ENCODE data around the gene FNIP2.

FNIP2 gene

GRCh38 chr4:158726633-158727032 is 42.2 kb upstream of the FNIP2 start (continued):
- no peak for TF ChIP-seq PRDM10 (tag by site-specific recombination; IDR thresholded peaks at IDR 0.05)
- no peak for TF ChIP-seq BCL11B (tag by site-specific recombination; IDR thresholded peaks at IDR 0.05; ENCODE audit: low read depth)
- no peak for TF ChIP-seq ZNF629 (tag by site-specific recombination; IDR thresholded peaks at IDR 0.05)
- TF ChIP-seq SP2 (tag by site-specific recombination; IDR thresholded peaks at IDR 0.05): no peak
- TF ChIP-seq, protein P1, sequence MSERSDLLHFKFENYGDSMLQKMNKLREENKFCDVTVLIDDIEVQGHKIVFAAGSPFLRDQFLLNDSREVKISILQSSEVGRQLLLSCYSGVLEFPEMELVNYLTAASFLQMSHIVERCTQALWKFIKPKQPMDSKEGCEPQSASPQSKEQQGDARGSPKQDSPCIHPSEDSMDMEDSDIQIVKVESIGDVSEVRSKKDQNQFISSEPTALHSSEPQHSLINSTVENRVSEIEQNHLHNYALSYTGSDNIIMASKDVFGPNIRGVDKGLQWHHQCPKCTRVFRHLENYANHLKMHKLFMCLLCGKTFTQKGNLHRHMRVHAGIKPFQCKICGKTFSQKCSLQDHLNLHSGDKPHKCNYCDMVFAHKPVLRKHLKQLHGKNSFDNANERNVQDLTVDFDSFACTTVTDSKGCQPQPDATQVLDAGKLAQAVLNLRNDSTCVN (tag by site-specific recombination; optimal IDR thresholded peaks at IDR 0.05): no peak
- no peak for TF ChIP-seq ZNF473 (tag by site-specific recombination; IDR thresholded peaks at IDR 0.05)
- TF ChIP-seq ZNF24 (tag by site-specific recombination; IDR thresholded peaks at IDR 0.05): no peak
- TF ChIP-seq, protein P2, sequence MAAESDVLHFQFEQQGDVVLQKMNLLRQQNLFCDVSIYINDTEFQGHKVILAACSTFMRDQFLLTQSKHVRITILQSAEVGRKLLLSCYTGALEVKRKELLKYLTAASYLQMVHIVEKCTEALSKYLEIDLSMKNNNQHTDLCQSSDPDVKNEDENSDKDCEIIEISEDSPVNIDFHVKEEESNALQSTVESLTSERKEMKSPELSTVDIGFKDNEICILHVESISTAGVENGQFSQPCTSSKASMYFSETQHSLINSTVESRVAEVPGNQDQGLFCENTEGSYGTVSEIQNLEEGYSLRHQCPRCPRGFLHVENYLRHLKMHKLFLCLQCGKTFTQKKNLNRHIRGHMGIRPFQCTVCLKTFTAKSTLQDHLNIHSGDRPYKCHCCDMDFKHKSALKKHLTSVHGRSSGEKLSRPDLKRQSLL (tag by site-specific recombination; IDR thresholded peaks at IDR 0.05): no peak

GRCh38 chr4:158728236-158728635 is 40.6 kb upstream of the FNIP2 start:
- ChIA-PET CTCF (no interaction called here), POLR2A (no interaction called here)
- Histone ChIP-seq H3K36me3 (ENCODE audit: control insufficient read depth in 2 of 2, insufficient read depth in 1 of 2, low read length in 2 of 2) (no peaks in the 10 kb centered on the region), H3K9me3 (ENCODE audit: control insufficient read depth, insufficient read depth, low read depth, low read length) (no peaks in the 10 kb centered on the region), H3K4me3 (ENCODE audit: low read depth, low read length) (no peak overlapping the region), H3K4me1 (ENCODE audit: control insufficient read depth, insufficient read depth, low read length) (no peaks in the 10 kb centered on the region), H3K27ac (ENCODE audit: extremely low read depth, low read depth, low read length) (no peak overlapping the region)
- no peak for TF ChIP-seq BCL6B (tag by site-specific recombination; IDR thresholded peaks at IDR 0.05)
- TF ChIP-seq, protein P3, sequence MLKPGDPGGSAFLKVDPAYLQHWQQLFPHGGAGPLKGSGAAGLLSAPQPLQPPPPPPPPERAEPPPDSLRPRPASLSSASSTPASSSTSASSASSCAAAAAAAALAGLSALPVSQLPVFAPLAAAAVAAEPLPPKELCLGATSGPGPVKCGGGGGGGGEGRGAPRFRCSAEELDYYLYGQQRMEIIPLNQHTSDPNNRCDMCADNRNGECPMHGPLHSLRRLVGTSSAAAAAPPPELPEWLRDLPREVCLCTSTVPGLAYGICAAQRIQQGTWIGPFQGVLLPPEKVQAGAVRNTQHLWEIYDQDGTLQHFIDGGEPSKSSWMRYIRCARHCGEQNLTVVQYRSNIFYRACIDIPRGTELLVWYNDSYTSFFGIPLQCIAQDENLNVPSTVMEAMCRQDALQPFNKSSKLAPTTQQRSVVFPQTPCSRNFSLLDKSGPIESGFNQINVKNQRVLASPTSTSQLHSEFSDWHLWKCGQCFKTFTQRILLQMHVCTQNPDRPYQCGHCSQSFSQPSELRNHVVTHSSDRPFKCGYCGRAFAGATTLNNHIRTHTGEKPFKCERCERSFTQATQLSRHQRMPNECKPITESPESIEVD (tag by site-specific recombination; IDR thresholded peaks at IDR 0.05): no peak
- TF ChIP-seq YY2 (tag by site-specific recombination; IDR thresholded peaks at IDR 0.05): no peak
- TF ChIP-seq EGR2 (tag by site-specific recombination; IDR thresholded peaks at IDR 0.05; ENCODE audit: low read depth): no peak
- TF ChIP-seq SP2 (tag by site-specific recombination; IDR thresholded peaks at IDR 0.05): no peak
- TF ChIP-seq, protein P4, sequence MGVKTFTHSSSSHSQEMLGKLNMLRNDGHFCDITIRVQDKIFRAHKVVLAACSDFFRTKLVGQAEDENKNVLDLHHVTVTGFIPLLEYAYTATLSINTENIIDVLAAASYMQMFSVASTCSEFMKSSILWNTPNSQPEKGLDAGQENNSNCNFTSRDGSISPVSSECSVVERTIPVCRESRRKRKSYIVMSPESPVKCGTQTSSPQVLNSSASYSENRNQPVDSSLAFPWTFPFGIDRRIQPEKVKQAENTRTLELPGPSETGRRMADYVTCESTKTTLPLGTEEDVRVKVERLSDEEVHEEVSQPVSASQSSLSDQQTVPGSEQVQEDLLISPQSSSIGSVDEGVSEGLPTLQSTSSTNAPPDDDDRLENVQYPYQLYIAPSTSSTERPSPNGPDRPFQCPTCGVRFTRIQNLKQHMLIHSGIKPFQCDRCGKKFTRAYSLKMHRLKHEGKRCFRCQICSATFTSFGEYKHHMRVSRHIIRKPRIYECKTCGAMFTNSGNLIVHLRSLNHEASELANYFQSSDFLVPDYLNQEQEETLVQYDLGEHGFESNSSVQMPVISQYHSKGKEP (tag by site-specific recombination; IDR thresholded peaks at IDR 0.05): no peak
- no peak for TF ChIP-seq ZNF621 (tag by site-specific recombination; IDR thresholded peaks at IDR 0.05)
- no peak for TF ChIP-seq ZNF341 (tag by site-specific recombination; IDR thresholded peaks at IDR 0.05; ENCODE audit: low read depth)
- no peak for TF ChIP-seq ZNF544 (tag by site-specific recombination; IDR thresholded peaks at IDR 0.05)
- no peak for TF ChIP-seq SP3 (tag by site-specific recombination; IDR thresholded peaks at IDR 0.05)
